Body of pancreas (tissue), 4 donors: ENCODE data around the gene CKAP5. TPM values are rescaled to one million over a fixed set of nuclear protein-coding genes. Genes with fewer than 3 reads are reported as not detected.
A peak's percentile ranks its signal among the peaks of the same experiment; 100 is the strongest.
"Not testable (repeated sequence)": the region's sequence is repeated elsewhere in the genome, so short reads cannot be mapped to it uniquely, and the experiment has no call there.

Experiments used
- ATAC-seq: fragments of 150-250 bp; one replicate; pipeline ENCODE4 v1.9.1; 2016
- DNase-seq, 4 donors: peaks; one replicate each; pipeline ENCODE4 v3.0.0-alpha.2; 2019
- H3K27ac ChIP-seq, 4 donors: fragments of 200-600 bp; sonication (generic); 1 replicate in 3 of 4; 2 replicates in 1 of 4; pipeline versions ENCODE4 v1.5.1 to v1.6.1; 2016 to 2019; ENCODE audit warnings: mild to moderate bottlenecking in 1 of 4, mixed read lengths in 1 of 4, moderate library complexity in 1 of 4
- H3K27me3 ChIP-seq, 2 donors: fragments of 200-600 bp; sonication (generic); one replicate each; pipeline ENCODE4 v1.6.0; 2016; ENCODE audit warnings: mild to moderate bottlenecking in 1 of 2
- H3K36me3 ChIP-seq, 2 donors: fragments of 200-600 bp; sonication (generic); replicated peaks in 1 of 2; 2 replicates each; pipeline ENCODE4 v1.5.1; 2016; ENCODE audit warnings: low read depth in 2 of 2; ENCODE audit not compliant: insufficient read depth in 1 of 2
- H3K4me1 ChIP-seq: fragments of 200-600 bp; sonication (generic); one replicate; pipeline ENCODE4 v1.6.0; 2016
- H3K4me3 ChIP-seq, 2 donors: fragments of 200-600 bp; sonication (generic); 1 replicate in 1 of 2; 2 replicates in 1 of 2; pipeline ENCODE4 v1.5.1; 2016 to 2019
- H3K9me3 ChIP-seq, 3 donors: fragments of 200-600 bp; sonication (generic); 1 replicate in 2 of 3; 2 replicates in 1 of 3; pipeline ENCODE4 v1.5.1; 2016
- POLR2A ChIP-seq, 3 donors: fragments of 450-650 bp; IDR thresholded peaks; one replicate each; pipeline ENCODE4 v1.6.1; 2016; ENCODE audit warnings: antibody characterized with exemption in 3 of 3, mild to moderate bottlenecking in 2 of 3
- WGBS, 2 donors: methylation state at CpG; one replicate each; pipeline ENCODE4 v1.1.5; 2017; 5-methylcytosine and 5-hydroxymethylcytosine counted together
- intact Hi-C: fragments of 100-400 bp; cut with DNase I; formaldehyde crosslinking; loops from one replicate; pipeline ENCODE4 v1.15.1; 2023
- total RNA-seq, 2 donors: library from RNA; depleted of rRNA; stranded (reverse); fragments of >200 nt; gene quantifications; one replicate each; pipeline ENCODE4 v1.1.0, GENCODE V29; 2016
- TF ChIP-seq, protein P1 (sequence below), 7 experiments: fragments of 450-650 bp in 4 of 7; fragments of 200-600 bp in 3 of 7; sonication (generic) in 3 of 7; IDR thresholded peaks; one replicate each; pipeline ENCODE4 v1.5.1; 2016 to 2019; ENCODE audit warnings: antibody characterized with exemption in 7 of 7

Gene CKAP5
- total RNA-seq, 2 donors from 2014 or later: 22.8 to 24.7 TPM

DNA sequence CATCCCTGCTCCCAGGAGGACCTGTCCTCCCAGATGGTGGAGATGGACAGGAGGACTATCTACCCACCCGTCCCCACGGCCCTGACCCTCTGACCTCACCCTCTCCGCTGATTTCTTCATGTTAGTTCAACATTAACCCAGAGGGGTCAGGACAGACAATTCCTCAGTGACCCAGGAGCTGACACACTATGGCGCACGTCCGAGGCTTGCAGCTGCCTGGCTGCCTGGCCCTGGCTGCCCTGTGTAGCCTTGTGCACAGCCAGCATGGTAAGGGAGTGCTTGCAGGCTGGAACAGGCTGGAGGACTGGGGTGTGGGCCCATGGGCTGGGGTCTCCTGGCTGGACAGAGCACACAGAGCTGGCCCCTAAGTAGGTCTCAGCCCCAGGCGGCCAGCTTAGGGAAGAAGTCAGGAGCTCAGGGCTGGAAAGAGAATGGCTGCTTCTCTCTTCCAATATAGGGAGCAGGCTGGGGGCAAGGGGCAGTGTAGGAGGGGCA is 127.0 kb downstream of the CKAP5 start, which contains the start of gene F2:
Gene F2, plus strand, starts transcription at position 166 of the 495 bp plus-strand sequence. Its CDS starts 23 bp downstream, at position 189.
- 49% methylated on average over 3 to 7 of the region's 7 CpGs for WGBS, 2 donors
- no peak within 1 kb of the TSS for H3K27ac ChIP-seq
- peaks cover 9% of the 10 kb centered on the region for H3K4me1 ChIP-seq
- DNase-seq (no peak), ATAC-seq (no peak)
- H3K36me3 ChIP-seq: no peaks in the 10 kb centered on the region
- no peak for TF ChIP-seq POLR2A (IDR thresholded peaks at IDR 0.05)
- TF ChIP-seq, protein P1, sequence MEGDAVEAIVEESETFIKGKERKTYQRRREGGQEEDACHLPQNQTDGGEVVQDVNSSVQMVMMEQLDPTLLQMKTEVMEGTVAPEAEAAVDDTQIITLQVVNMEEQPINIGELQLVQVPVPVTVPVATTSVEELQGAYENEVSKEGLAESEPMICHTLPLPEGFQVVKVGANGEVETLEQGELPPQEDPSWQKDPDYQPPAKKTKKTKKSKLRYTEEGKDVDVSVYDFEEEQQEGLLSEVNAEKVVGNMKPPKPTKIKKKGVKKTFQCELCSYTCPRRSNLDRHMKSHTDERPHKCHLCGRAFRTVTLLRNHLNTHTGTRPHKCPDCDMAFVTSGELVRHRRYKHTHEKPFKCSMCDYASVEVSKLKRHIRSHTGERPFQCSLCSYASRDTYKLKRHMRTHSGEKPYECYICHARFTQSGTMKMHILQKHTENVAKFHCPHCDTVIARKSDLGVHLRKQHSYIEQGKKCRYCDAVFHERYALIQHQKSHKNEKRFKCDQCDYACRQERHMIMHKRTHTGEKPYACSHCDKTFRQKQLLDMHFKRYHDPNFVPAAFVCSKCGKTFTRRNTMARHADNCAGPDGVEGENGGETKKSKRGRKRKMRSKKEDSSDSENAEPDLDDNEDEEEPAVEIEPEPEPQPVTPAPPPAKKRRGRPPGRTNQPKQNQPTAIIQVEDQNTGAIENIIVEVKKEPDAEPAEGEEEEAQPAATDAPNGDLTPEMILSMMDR (IDR thresholded peaks at IDR 0.05): no peak
- H3K27me3 ChIP-seq: no peaks in the 10 kb centered on the region
- H3K9me3 ChIP-seq: no peaks in the 10 kb centered on the region
- H3K4me3 ChIP-seq: no peak within 1 kb of the TSS
- intact Hi-C loops: no loop called here

DNA sequence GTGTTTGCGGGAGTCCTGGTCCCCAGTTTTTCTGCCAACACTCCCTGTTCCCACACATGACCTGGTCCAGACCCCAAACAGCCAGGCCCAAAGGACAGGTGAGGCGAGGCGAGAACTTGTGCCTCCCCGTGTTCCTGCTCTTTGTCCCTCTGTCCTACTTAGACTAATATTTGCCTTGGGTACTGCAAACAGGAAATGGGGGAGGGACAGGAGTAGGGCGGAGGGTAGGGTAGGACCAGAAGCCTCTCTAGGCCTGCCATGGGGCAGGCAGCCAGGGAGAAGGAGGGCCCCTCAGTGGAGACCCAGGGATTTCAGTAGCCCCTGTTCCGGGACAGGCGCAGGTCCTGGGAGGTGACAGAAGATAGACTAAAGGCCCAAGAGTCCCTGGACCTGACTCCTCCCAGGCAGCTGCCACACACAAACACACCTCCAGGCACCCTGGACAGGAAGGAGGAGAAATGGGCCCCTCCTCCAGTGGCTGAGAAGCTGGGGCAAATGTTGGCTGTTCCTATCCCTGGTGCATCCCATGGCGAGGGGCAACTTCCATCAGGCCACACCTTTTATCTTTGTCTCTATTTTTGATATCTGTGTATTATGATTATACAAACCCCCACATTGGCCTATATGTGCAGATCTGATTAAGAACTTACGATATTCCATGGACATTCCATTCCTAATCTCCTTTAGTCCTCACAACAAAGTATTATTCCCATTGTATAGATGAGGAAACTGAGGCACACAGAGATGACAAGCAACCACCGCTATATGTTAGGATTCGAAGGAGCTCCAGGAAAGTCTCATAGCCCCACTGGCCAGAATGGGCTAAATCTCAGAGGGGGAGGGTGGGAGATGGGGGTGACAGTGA is 127.7 kb downstream of the CKAP5 start:
- Histone ChIP-seq H3K9me3 (no peaks in the 10 kb centered on the region), H3K27ac (no peak overlapping the region), H3K36me3 (no peaks in the 10 kb centered on the region), H3K27me3 (no peaks in the 10 kb centered on the region), H3K4me1 (peaks cover 9% of the 10 kb centered on the region), H3K4me3 (no peak overlapping the region)
- DNase-seq: peak in 3 of 4 donors; percentile 20 to 52 (median 23)
- 62 to 73% methylated on average over 11 of the region's 11 CpGs for WGBS, 2 donors
- TF ChIP-seq POLR2A (IDR thresholded peaks at IDR 0.05): no peak
- TF ChIP-seq, protein P1 (IDR thresholded peaks at IDR 0.05): no peak
- intact Hi-C loops: no loop called here
- ATAC-seq: no peak

DNA sequence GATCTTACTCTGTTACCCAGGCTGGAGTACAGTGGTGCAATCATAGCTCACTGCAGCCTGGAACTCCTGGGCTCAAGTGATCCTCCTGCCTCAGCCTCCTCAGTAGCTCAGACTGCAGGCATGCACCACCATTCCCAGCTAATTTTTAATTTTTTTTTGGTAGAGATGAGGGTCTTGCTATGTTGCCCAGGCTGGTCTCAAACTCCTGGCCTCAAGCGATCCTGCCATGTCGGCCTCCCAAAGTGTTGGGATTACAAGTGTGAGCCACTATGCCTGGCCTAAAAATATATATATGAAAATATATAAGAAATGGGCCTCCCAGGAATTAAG is 128.3 kb downstream of the CKAP5 start:
- ATAC-seq, H3K27me3 ChIP-seq, H3K4me3 ChIP-seq, H3K27ac ChIP-seq, H3K36me3 ChIP-seq, intact Hi-C loops, H3K9me3 ChIP-seq, DNase-seq, H3K4me1 ChIP-seq: not testable (repeated sequence)
- WGBS, 2 donors: 100% methylated on average over 2 of the region's 2 CpGs

DNA sequence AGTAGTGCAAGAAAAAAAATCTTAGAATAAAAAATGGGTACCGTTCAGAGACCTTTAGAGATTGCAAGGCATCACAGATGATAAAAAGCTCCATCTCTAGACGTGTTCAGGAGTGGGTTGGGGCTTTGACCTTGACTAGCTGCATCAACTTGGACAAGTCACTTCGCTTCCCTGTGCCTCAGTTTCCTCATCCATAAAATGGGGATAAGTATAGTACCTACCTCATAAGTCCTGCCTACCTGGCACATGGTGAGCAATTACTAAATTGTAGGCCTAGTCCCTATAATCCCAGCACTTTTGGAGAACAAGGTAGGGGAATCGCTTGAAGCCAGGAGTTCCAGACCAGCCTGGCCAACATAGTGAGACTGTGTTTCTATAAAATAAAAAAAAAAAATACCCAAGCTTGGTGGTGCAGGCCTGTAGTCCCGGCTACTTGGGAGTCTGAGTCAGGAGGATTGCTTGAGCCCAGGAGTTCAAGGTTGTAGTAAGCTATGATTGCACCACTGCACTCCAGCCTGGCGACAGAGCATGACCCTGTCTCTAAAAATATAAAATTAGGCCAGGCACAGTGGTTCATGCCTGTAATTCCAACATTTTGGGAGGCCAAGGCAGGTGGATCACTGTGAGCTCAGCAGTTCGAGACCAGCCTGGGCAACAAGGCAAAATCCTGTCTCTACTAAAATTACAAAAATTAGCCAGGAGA is 133.1 kb downstream of the CKAP5 start:
- ATAC-seq: no peak
- 83 to 91% methylated on average over 7 of the region's 7 CpGs for WGBS, 2 donors
- no peak for DNase-seq
- Histone ChIP-seq H3K36me3 (no peaks in the 10 kb centered on the region), H3K9me3 (no peaks in the 10 kb centered on the region), H3K4me1 (peaks cover 3% of the 10 kb centered on the region), H3K4me3 (no peak overlapping the region), H3K27ac (no peak overlapping the region), H3K27me3 (no peaks in the 10 kb centered on the region)
- intact Hi-C loops: no loop called here
- TF ChIP-seq POLR2A (IDR thresholded peaks at IDR 0.05): no peak
- TF ChIP-seq, protein P1 (IDR thresholded peaks at IDR 0.05): no peak

DNA sequence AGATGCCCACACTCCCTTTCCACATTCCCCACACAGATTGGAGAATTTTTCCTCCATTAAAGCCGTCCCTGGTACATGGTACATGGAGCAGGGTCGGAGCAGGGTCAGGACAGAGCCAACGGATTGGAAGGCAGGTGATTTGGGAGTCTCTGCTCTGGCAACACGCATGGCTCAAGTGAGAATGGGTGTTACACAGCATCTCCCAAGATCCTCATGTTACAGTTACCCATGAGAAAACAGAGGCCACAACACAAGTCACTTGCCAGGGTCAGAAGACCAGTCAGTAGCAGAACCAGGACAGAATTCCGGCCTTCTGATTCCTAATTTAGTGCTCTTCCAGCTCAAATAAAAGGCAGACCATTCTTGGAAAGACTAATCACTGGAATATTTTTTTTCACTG is 134.8 kb downstream of the CKAP5 start:
- Histone ChIP-seq H3K9me3 (no peaks in the 10 kb centered on the region), H3K4me3 (no peak overlapping the region), H3K4me1 (no peaks in the 10 kb centered on the region), H3K36me3 (no peaks in the 10 kb centered on the region), H3K27ac (peak overlapping the region in 1 of 4 donors; percentile 44), H3K27me3 (no peaks in the 10 kb centered on the region)
- no peak for DNase-seq
- TF ChIP-seq, protein P1 (IDR thresholded peaks at IDR 0.05): no peak
- TF ChIP-seq POLR2A (IDR thresholded peaks at IDR 0.05): no peak
- no peak for ATAC-seq
- WGBS, 2 donors: 87 to 90% methylated on average over 5 of the region's 5 CpGs
- intact Hi-C loops: no loop called here
